PC-3 (cell line): ENCODE results near the gene PTPRN2. TPM values are rescaled to one million over a fixed set of nuclear protein-coding genes. Genes with fewer than 3 reads are reported as not detected.

Source experiments
- ATAC-seq: fragments of 200-7000 bp; cut with Tn5 transposase; 2 replicates; pipeline ENCODE4 v1.9.1; 2020; ENCODE audit warnings: mild to moderate bottlenecking, moderate library complexity
- BruUV-seq: library from RNA; stranded (reverse); fragments of 400-500 nt; replicated peaks from 2 replicates; lab custom pipeline; 2021; lab: Mats Ljungman, UMichigan
- CTCF ChIA-PET: fragments of 300-600 bp; sonication (Branson Sonifier 250); formaldehyde crosslinking; loops from one replicate; lab custom pipeline; 2022; ENCODE audit warnings: antibody characterized with exemption; lab: Charles Lee
- POLR2A ChIA-PET: fragments of 300-600 bp; sonication (Branson Sonifier 250); formaldehyde crosslinking; loops from one replicate; lab custom pipeline; 2022; ENCODE audit warnings: antibody characterized with exemption; ENCODE audit not compliant: unreplicated experiment; lab: Charles Lee
- DNase-seq: peaks from one replicate; pipeline ENCODE4 v3.0.0-alpha.2; 2015
- H2AFZ ChIP-seq: fragments of 300-600 bp; sonication (generic); 2 replicates; pipeline ENCODE4 v1.6.0; 2016; ENCODE audit warnings: antibody characterized with exemption, low read length
- H3F3A ChIP-seq: fragments of 300-600 bp; sonication (generic); one replicate; pipeline ENCODE4 v1.6.0; 2017; ENCODE audit warnings: antibody characterized with exemption, low read length, control low read depth, mild to moderate bottlenecking; ENCODE audit not compliant: unreplicated experiment
- H3K27ac ChIP-seq: fragments of 300-600 bp; sonication (generic); 2 replicates; pipeline ENCODE4 v1.5.1; 2016; ENCODE audit warnings: mild to moderate bottlenecking, low read length
- H3K27me3 ChIP-seq: fragments of 300-600 bp; sonication (generic); 2 replicates; pipeline ENCODE4 v1.6.1; 2016; ENCODE audit warnings: low read length, mixed read lengths
- H3K36me3 ChIP-seq: fragments of 300-600 bp; sonication (generic); 2 replicates; pipeline ENCODE4 v1.6.1; 2016; ENCODE audit warnings: low read depth, mixed run types, low read length, mixed read lengths
- H3K4me1 ChIP-seq: fragments of 300-600 bp; sonication (generic); 2 replicates; pipeline ENCODE4 v1.5.1; 2016; ENCODE audit warnings: low read length; ENCODE audit not compliant: insufficient read depth
- H3K4me2 ChIP-seq: fragments of 300-600 bp; sonication (generic); 2 replicates; pipeline ENCODE4 v1.6.0; 2016; ENCODE audit warnings: low read length
- H3K4me3 ChIP-seq: fragments of 300-600 bp; sonication (generic); 2 replicates; pipeline ENCODE4 v1.5.1; 2016; ENCODE audit warnings: mild to moderate bottlenecking, low read length, mixed read lengths
- H3K79me2 ChIP-seq: fragments of 300-600 bp; sonication (generic); 2 replicates; pipeline ENCODE4 v1.6.1; 2017; ENCODE audit warnings: low read length, mixed read lengths
- H3K9ac ChIP-seq: fragments of 300-600 bp; sonication (generic); 2 replicates; pipeline ENCODE4 v1.6.0; 2016; ENCODE audit warnings: mild to moderate bottlenecking, low read length
- H3K9me2 ChIP-seq: fragments of 300-600 bp; sonication (generic); replicated peaks from 2 replicates; pipeline ENCODE4 v1.6.1; 2016; ENCODE audit warnings: mixed run types, low read length, mixed read lengths
- H3K9me3 ChIP-seq: fragments of 300-600 bp; sonication (generic); 2 replicates; pipeline ENCODE4 v1.6.1; 2016; ENCODE audit warnings: low read length, mixed read lengths
- H4K20me1 ChIP-seq: fragments of 300-600 bp; sonication (generic); 2 replicates; pipeline ENCODE4 v1.6.1; 2016; ENCODE audit warnings: low read length, mixed read lengths
- CTCF ChIP-seq: fragments of 300-600 bp; sonication (generic); conservative IDR thresholded peaks from 2 replicates; pipeline ENCODE4 v1.5.1; 2017; ENCODE audit warnings: antibody characterized with exemption, low read depth, mild to moderate bottlenecking, low read length
- EZH2 ChIP-seq: fragments of 300-600 bp; sonication (generic); IDR thresholded peaks from one replicate; pipeline ENCODE4 v1.6.1; 2017; ENCODE audit warnings: antibody characterized with exemption, mild to moderate bottlenecking, low read length; ENCODE audit not compliant: unreplicated experiment
- EZH2phosphoT487 ChIP-seq: fragments of 300-600 bp; sonication (generic); IDR thresholded peaks from 2 replicates; pipeline ENCODE4 v1.6.1; 2018; ENCODE audit warnings: mild to moderate bottlenecking, antibody characterized with exemption, low read length, borderline replicate concordance
- intact Hi-C: fragments of 100-400 bp; cut with micrococcal nuclease; formaldehyde crosslinking; loops from 2 replicates; pipeline ENCODE4 v1.9.0; 2023
- total RNA-seq: library from RNA; depleted of rRNA; stranded (reverse); fragments of >200 nt; gene quantifications from 2 replicates; pipeline ENCODE4 v1.2.3, GENCODE V29; 2014

Gene PTPRN2
- total RNA-seq, 1 experiment from 2014 or later, result 3.2 TPM

GRCh38 chr7:157963526-157963925, 624.1 kb downstream of the PTPRN2 start:
- Histone ChIP-seq H3K27ac (no peak overlapping the region), H3K36me3 (no peaks in the 10 kb centered on the region), H3F3A (no peaks in the 10 kb centered on the region), H3K4me1 (no peaks in the 10 kb centered on the region), H2AFZ (no peak overlapping the region), H3K27me3 (peaks cover 31% of the 10 kb centered on the region), H3K79me2 (no peaks in the 10 kb centered on the region), H3K4me3 (no peak overlapping the region), H3K9ac (no peak overlapping the region), H3K4me2 (no peak overlapping the region), H3K9me3 (no peaks in the 10 kb centered on the region), H4K20me1 (no peaks in the 10 kb centered on the region), H3K9me2 (no peaks in the 10 kb centered on the region)
- POLR2A ChIA-PET, result no interaction called here
- BruUV-seq, result no TSS peak
- TF ChIP-seq CTCF, result no peak
- TF ChIP-seq EZH2, result no peak
- TF ChIP-seq EZH2phosphoT487, result no peak
- CTCF ChIA-PET, result no interaction called here
- DNase-seq (no peak), ATAC-seq (no peak)
- intact Hi-C loops, result no loop called here

- no peak for DNase-seq
- Histone ChIP-seq H3K4me3 (no peak overlapping the region), H3K9me3 (no peaks in the 10 kb centered on the region), H4K20me1 (no peaks in the 10 kb centered on the region), H3K27ac (no peak overlapping the region), H3K4me2 (no peak overlapping the region), H3F3A (no peaks in the 10 kb centered on the region), H3K36me3 (no peaks in the 10 kb centered on the region), H3K4me1 (no peaks in the 10 kb centered on the region), H3K9ac (no peak overlapping the region), H3K9me2 (no peaks in the 10 kb centered on the region), H3K79me2 (no peaks in the 10 kb centered on the region), H3K27me3 (peaks cover 32% of the 10 kb centered on the region), H2AFZ (no peak overlapping the region)
- no peak for ATAC-seq
- BruUV-seq, result no TSS peak
- POLR2A ChIA-PET, result no interaction called here
- TF ChIP-seq CTCF, result no peak
- TF ChIP-seq EZH2phosphoT487, result no peak
- no peak for TF ChIP-seq EZH2
- intact Hi-C loops, result no loop called here
- CTCF ChIA-PET, result no interaction called here
These were observed 624.9 kb downstream of the PTPRN2 start for GRCh38 chr7:157962458-157963306.

GRCh38 chr7:157961731-157962457, 625.7 kb downstream of the PTPRN2 start:
- Histone ChIP-seq H3K4me1 (no peaks in the 10 kb centered on the region), H3K9me2 (no peaks in the 10 kb centered on the region), H3K9me3 (no peaks in the 10 kb centered on the region), H3K9ac (no peak overlapping the region), H3F3A (no peaks in the 10 kb centered on the region), H2AFZ (no peak overlapping the region), H4K20me1 (no peaks in the 10 kb centered on the region), H3K79me2 (no peaks in the 10 kb centered on the region), H3K4me3 (no peak overlapping the region), H3K36me3 (no peaks in the 10 kb centered on the region), H3K27ac (no peak overlapping the region), H3K4me2 (no peak overlapping the region), H3K27me3 (peaks cover 32% of the 10 kb centered on the region)
- ATAC-seq, result no peak
- no TSS peak for BruUV-seq
- no peak for DNase-seq
- ChIA-PET CTCF (no interaction called here), POLR2A (no interaction called here)
- intact Hi-C loops, result no loop called here
- TF ChIP-seq EZH2 (no peak), CTCF (no peak), EZH2phosphoT487 (no peak)
